HG03571 (cell line): Measurements from ENCODE around the gene MEF2C.

ENCODE experiments used
- ATAC-seq: cut with Tn5 transposase; IDR thresholded peaks from one replicate; pipeline ENCODE4 v1.9.1; 2021; ENCODE audit not compliant: unreplicated experiment

The MEF2C gene

DNA sequence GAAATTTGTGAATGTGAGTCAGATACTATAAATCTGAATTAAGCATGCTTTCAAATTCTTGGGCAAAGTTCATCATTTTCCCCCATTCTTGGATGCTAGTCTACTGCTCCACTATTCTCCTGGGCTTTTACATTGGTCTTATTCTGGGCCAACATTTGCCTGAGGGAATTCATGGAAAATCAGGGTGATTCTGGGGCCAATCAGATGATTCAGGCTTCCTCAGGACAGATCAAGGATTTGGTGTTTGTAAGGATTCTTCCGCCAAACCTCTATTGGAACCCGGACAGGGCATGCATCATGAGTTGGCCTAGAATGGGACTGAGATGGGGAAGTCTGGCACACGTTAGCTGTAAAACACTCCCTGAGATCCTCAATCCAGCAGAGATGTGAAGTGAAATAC lies 113.8 kb downstream of the MEF2C start:
- no peak for ATAC-seq

DNA sequence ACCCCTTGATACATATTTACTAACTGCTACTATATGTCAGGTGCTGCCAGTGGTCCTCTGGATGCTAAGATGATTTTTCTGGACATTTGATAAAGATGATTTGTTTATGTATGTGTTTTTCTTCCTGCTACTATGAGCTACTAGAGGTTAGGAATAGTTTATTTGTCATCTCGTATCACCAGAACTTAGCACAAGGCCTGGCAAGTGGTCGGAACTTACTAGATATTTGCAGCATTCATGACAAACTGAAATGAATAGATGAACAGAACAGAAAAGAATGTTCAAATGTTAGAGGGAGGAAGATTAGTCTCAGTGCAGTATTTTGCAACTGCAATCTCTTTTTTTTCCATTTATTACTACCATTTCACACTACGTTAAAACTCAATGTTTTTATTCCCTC lies 114.6 kb downstream of the MEF2C start:
- no peak for ATAC-seq

DNA sequence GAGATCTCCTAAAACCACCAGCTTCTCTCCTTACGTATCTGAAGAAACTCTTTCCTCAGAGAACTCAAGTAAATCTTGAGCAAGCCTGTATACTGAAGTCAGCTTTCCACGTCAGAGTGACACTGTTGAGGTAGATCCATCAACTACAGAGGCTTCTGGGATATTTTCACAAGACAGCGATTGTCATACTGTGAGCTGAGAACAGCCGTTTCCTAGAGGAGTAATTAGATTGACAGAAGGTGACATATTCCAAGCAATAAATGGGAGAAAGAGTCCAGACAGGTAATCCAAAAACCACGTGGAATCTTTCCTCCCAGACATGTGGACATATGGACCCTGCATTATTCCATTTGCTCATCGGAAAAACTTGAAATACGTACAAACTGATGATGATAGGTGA lies 117.2 kb downstream of the MEF2C start:
- ATAC-seq = no peak

DNA sequence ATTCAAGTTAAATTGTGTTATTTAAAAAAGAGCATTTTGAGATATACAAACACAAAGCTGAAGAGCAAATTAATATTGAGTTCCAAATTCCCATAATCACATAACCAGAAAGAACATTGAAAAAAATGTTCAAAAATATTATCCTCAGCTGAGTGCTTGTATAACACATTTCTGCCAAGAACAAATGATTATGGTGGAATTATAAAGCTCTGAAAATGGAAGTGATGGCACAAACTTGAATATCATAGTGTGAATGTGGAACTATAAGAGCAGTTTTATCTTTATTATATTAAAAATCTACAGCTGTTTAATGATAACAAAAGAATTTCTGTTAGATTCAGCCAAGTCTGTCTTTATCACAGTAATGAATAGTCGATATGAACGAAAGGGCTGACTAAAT lies 117.8 kb downstream of the MEF2C start:
- no peak for ATAC-seq

DNA sequence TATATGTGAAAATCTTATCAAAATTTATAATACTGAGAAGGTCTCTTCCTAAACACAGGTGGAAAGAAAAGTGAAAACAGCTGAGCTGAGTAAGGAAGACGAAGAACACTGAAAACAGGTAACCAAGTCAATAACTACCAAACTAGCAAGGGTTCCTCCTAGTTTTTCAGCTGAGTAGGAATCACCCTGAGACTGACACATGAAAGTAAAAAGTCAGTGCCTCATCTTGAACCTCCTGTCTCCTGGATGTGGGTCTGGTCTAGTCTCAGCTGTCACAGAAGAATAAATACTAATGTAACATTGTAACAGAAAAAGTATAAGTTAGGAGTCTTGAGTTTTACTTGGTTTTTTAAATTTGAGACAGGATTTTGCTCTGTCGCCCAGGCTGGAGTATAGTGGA lies 121.0 kb downstream of the MEF2C start:
- ATAC-seq = no peak

DNA sequence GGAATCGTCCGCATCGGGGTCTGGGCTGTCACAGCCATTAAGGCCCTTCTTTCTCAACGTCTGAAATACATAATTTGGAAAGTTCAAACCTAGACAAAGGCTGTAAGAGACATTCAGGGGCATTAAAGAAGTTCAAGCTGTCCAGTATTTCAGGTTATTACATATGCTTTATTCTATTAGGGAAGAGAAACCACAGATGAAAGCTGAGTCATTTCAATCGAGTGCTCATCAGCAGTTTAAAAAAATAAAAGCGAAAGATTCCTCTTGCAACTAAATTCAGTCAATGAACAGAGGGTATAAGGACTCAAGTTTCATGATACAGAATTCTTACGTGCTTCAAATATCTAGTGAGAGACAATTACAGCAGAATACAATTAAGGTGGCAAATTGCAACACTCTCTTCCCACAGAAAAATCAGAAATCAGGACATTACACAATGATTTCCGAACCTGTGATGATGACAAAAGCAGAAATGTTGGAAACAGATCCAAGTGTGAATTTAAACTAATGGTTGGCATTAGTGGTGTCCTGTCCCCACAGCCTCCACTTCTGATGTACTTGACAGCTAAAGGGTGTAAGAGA lies 121.6 kb downstream of the MEF2C start:
- peak; percentile 36 for ATAC-seq

DNA sequence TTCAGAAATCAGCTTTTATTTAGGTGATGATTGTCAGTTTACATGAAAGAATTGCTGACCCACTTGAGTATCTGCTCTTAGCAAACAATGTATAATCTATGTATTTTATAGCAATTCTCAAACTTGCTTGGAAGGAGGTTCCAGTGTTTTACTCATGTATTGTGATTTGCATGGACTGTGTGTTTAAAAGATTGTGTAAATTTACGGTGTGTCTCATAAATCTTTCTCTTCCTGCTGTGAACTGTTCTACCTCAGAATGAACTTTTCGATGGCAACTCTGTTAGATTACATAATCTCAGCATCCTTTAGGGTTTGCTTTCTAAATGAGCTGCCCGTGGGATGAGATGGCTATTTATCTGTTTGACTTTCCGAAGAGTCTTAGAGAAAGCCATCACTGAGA lies 122.5 kb downstream of the MEF2C start:
- no peak for ATAC-seq

- no peak for ATAC-seq
Observed at GRCh38 chr5:88758591-88758990, 124.4 kb downstream of the MEF2C start.

GRCh38 chr5:88758184-88758583 lies 124.8 kb downstream of the MEF2C start:
- no peak for ATAC-seq

GRCh38 chr5:88756953-88757352 lies 126.0 kb downstream of the MEF2C start:
- no peak for ATAC-seq

GRCh38 chr5:88748666-88749065 lies 134.3 kb downstream of the MEF2C start:
- ATAC-seq = no peak

- peak; percentile 67 for ATAC-seq
Observed at GRCh38 chr5:88746438-88746882, 136.5 kb downstream of the MEF2C start.

DNA sequence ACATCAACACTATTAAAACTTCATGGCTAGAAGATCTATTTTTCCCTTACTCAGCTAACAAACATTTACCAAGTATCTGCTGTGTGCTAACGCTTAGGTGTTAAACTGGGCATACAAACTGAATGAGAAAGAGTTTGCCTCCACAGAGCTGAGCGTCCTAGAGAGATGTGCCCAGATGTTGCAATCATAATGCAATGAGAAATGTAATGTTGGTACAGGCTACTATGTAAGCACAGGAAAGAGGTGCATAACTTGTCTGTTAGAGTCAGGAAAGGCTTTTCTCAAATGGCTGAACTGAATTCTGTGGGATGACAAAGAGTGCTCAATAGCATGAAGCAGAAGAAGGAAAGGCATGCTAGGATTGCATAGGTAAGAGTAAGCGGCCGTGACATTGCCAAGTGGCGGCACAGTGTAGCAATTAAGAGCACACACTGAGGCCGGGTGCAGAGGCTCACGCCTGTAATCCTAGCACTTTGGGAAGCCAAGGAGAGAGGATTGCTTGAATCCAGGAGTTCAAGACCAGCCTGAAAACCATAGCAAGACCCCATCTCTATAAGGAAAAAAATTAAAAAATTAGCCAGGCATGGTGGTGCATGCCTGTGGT lies 137.8 kb downstream of the MEF2C start:
- ATAC-seq = no peak

- ATAC-seq = no peak
Observed at GRCh38 chr5:88743231-88743834, 139.7 kb downstream of the MEF2C start.

GRCh38 chr5:88741964-88742363 lies 141.0 kb downstream of the MEF2C start:
- no peak for ATAC-seq

DNA sequence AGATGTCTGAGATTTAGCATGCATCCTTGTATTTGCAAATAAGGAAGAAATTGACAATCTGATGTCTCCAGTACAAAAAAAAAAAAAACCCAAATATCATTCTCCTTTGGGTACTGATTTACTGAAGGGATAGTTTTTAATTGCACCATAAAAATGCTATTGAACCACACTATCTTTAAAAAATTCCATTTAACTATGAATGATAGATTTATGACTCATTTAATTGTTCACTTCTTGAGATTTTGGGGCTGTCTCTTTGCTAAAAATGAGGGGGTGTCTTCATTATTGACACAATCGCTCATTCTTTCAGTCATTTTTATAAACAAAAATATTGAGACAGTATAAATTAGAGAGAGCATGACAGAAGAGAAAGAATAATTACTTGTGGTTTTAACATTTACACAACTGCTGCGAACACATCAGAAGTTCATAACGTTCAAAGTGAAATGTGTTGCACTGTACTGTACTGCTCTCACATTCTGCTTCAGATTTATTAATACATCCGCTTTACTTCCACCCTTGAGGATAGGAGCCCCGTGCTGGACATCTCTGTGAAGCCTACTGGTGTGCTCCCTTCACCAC lies 142.3 kb downstream of the MEF2C start:
- ATAC-seq = no peak

DNA sequence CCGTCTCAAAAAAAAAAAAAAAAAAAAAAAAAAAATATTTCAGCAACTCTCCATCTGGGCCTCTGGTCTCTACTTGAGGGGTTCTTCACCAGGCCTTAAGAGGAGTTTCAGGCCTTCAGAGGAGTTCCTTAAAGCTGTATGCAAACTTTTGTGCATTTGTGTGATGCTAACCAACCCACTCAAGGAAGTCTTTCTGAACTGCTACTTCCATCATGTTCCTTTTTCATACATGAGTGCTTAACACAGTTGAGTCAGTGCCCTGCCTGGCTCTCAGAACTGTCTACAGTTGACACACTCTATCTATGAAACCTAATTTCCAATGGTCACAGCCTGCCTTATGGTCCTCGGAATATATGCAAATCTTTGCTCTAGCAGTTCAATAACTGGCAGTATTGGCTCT lies 146.5 kb downstream of the MEF2C start:
- peak; percentile 37 for ATAC-seq

DNA sequence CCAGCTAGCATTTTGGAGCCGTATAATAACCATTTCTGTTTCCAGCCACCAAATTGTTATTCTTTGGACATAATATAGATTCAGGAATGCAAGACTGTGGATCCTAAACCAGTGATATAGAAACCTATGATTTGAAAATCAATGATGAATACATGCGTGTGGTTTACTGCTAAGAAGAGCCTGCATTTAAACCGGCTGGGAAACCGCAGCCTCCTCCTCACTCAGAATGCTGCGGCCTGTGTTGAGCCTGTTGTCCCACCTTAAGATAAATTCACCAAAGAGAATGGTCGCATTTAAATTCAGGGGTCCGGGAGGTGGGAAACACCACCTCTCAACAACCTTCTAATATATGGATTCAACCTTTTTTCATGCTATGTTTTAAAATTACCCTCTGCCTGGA lies 148.0 kb downstream of the MEF2C start:
- ATAC-seq = peak; percentile 19

- ATAC-seq = peak; percentile 53
Observed at GRCh38 chr5:88734191-88734640, 148.8 kb downstream of the MEF2C start.

DNA sequence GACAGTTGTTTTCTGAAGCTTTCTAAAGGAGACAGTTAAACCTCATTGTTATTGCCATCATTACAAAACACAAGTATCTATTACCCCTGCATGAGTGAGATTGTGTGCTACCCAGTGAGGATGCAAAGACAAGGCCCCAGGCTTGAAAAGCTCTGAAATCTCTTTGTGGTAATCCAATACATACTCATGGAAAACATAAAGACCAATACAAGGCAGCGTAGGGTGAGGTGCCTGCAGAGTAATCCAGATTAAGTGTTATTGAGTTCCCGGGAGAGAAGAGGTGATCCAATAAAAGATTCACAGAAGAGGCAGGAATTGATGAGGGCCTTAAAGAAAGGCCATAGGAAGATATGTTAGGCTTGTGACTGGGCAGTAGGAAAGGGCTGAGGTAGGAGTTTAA lies 150.1 kb downstream of the MEF2C start:
- ATAC-seq = no peak

DNA sequence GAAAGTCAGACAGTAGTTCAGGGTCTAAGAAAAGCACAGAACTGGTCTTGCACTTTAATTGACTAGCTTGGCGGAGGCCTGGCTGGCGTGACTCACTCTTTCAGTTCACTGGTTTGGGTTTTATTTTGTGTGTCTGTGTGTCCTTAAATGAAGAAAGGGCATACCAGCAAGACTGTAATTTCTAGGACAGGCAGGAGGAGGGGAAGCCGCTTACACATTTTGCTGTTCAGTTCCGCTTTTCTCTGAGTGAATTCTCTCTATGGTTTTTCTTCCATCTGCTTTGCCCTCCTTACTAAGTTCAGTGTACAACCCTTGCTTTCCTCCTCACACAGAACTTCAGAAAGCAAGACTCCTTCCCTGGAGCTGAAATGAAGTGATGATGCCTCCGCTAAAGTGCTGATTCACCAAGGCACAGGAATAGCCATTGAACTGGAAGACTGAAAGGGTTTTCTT lies 150.8 kb downstream of the MEF2C start:
- peak; percentile 47 for ATAC-seq

DNA sequence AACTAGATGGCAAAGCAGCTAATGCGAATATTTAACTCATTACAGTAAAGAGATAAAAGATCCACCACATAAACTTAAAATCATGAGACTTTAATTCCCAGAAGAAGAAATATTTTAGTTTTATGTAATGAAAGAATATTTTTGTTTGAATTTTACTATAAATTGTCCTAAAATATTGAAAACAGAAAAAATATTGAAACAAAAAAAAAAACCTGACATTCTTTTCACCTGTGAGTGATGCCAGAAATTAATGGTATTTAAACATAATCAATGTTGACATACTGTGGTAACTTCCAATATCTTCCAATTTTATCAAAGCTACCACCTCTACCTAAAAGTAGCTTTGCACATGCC lies 153.2 kb downstream of the MEF2C start:
- ATAC-seq = no peak
